PC-3 (cell line): ENCODE results near the gene PHLDB1. TPM values are rescaled to one million over a fixed set of nuclear protein-coding genes. Genes with fewer than 3 reads are reported as not detected.

ENCODE experiments used
- ATAC-seq: fragments of 200-7000 bp; cut with Tn5 transposase; 2 replicates; pipeline ENCODE4 v1.9.1; 2020; ENCODE audit warnings: mild to moderate bottlenecking, moderate library complexity
- BruUV-seq: library from RNA; stranded (reverse); fragments of 400-500 nt; replicated peaks from 2 replicates; lab custom pipeline; 2021; lab: Mats Ljungman, UMichigan
- CTCF ChIA-PET: fragments of 300-600 bp; sonication (Branson Sonifier 250); formaldehyde crosslinking; loops from one replicate; lab custom pipeline; 2022; ENCODE audit warnings: antibody characterized with exemption; lab: Charles Lee
- POLR2A ChIA-PET: fragments of 300-600 bp; sonication (Branson Sonifier 250); formaldehyde crosslinking; loops from one replicate; lab custom pipeline; 2022; ENCODE audit warnings: antibody characterized with exemption; ENCODE audit not compliant: unreplicated experiment; lab: Charles Lee
- DNase-seq: peaks from one replicate; pipeline ENCODE4 v3.0.0-alpha.2; 2015
- H2AFZ ChIP-seq: fragments of 300-600 bp; sonication (generic); 2 replicates; pipeline ENCODE4 v1.6.0; 2016; ENCODE audit warnings: antibody characterized with exemption, low read length
- H3F3A ChIP-seq: fragments of 300-600 bp; sonication (generic); one replicate; pipeline ENCODE4 v1.6.0; 2017; ENCODE audit warnings: antibody characterized with exemption, low read length, control low read depth, mild to moderate bottlenecking; ENCODE audit not compliant: unreplicated experiment
- H3K27ac ChIP-seq: fragments of 300-600 bp; sonication (generic); 2 replicates; pipeline ENCODE4 v1.5.1; 2016; ENCODE audit warnings: mild to moderate bottlenecking, low read length
- H3K27me3 ChIP-seq: fragments of 300-600 bp; sonication (generic); 2 replicates; pipeline ENCODE4 v1.6.1; 2016; ENCODE audit warnings: low read length, mixed read lengths
- H3K36me3 ChIP-seq: fragments of 300-600 bp; sonication (generic); 2 replicates; pipeline ENCODE4 v1.6.1; 2016; ENCODE audit warnings: low read depth, mixed run types, low read length, mixed read lengths
- H3K4me1 ChIP-seq: fragments of 300-600 bp; sonication (generic); 2 replicates; pipeline ENCODE4 v1.5.1; 2016; ENCODE audit warnings: low read length; ENCODE audit not compliant: insufficient read depth
- H3K4me2 ChIP-seq: fragments of 300-600 bp; sonication (generic); 2 replicates; pipeline ENCODE4 v1.6.0; 2016; ENCODE audit warnings: low read length
- H3K4me3 ChIP-seq: fragments of 300-600 bp; sonication (generic); 2 replicates; pipeline ENCODE4 v1.5.1; 2016; ENCODE audit warnings: mild to moderate bottlenecking, low read length, mixed read lengths
- H3K79me2 ChIP-seq: fragments of 300-600 bp; sonication (generic); 2 replicates; pipeline ENCODE4 v1.6.1; 2017; ENCODE audit warnings: low read length, mixed read lengths
- H3K9ac ChIP-seq: fragments of 300-600 bp; sonication (generic); 2 replicates; pipeline ENCODE4 v1.6.0; 2016; ENCODE audit warnings: mild to moderate bottlenecking, low read length
- H3K9me2 ChIP-seq: fragments of 300-600 bp; sonication (generic); replicated peaks from 2 replicates; pipeline ENCODE4 v1.6.1; 2016; ENCODE audit warnings: mixed run types, low read length, mixed read lengths
- H3K9me3 ChIP-seq: fragments of 300-600 bp; sonication (generic); 2 replicates; pipeline ENCODE4 v1.6.1; 2016; ENCODE audit warnings: low read length, mixed read lengths
- H4K20me1 ChIP-seq: fragments of 300-600 bp; sonication (generic); 2 replicates; pipeline ENCODE4 v1.6.1; 2016; ENCODE audit warnings: low read length, mixed read lengths
- CTCF ChIP-seq: fragments of 300-600 bp; sonication (generic); conservative IDR thresholded peaks from 2 replicates; pipeline ENCODE4 v1.5.1; 2017; ENCODE audit warnings: antibody characterized with exemption, low read depth, mild to moderate bottlenecking, low read length
- EZH2 ChIP-seq: fragments of 300-600 bp; sonication (generic); IDR thresholded peaks from one replicate; pipeline ENCODE4 v1.6.1; 2017; ENCODE audit warnings: antibody characterized with exemption, mild to moderate bottlenecking, low read length; ENCODE audit not compliant: unreplicated experiment
- EZH2phosphoT487 ChIP-seq: fragments of 300-600 bp; sonication (generic); IDR thresholded peaks from 2 replicates; pipeline ENCODE4 v1.6.1; 2018; ENCODE audit warnings: mild to moderate bottlenecking, antibody characterized with exemption, low read length, borderline replicate concordance
- intact Hi-C: fragments of 100-400 bp; cut with micrococcal nuclease; formaldehyde crosslinking; loops from 2 replicates; pipeline ENCODE4 v1.9.0; 2023
- total RNA-seq: library from RNA; depleted of rRNA; stranded (reverse); fragments of >200 nt; gene quantifications from 2 replicates; pipeline ENCODE4 v1.2.3, GENCODE V29; 2014

Gene PHLDB1
- total RNA-seq, 1 experiment from 2014 or later, result 36.1 TPM

DNA sequence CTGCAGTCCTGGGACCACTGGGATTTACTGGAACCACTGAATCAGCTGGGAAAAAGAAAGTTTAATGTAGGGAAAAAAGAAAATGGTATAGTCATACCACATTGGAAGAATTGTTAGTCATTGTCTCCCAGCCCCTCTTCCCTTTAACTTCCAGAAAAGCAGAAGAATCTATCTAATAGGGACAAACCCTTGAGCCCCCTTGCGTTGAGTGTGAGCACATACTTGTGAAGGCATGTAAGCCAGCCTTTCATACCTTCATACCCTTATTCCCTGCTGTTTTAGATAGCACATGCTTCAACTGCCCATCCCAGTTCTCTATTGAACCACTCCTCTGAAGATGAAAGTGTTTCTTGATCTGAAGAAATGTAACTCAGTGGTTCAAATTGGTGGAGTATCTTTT lies 65.4 kb downstream of the PHLDB1 start:
- ChIA-PET POLR2A (no interaction called here), CTCF (no interaction called here)
- Histone ChIP-seq H3K4me3 (no peak overlapping the region), H3K79me2 (no peaks in the 10 kb centered on the region), H3K9ac (no peak overlapping the region), H3K36me3 (no peaks in the 10 kb centered on the region), H4K20me1 (no peaks in the 10 kb centered on the region), H3K27me3 (peaks cover 6% of the 10 kb centered on the region; the same call in 1 of the 2 replicates), H2AFZ (no peak overlapping the region), H3F3A (no peaks in the 10 kb centered on the region), H3K4me2 (no peak overlapping the region), H3K27ac (no peak overlapping the region), H3K4me1 (no peaks in the 10 kb centered on the region), H3K9me2 (no peaks in the 10 kb centered on the region), H3K9me3 (no peaks in the 10 kb centered on the region)
- no TSS peak for BruUV-seq
- TF ChIP-seq CTCF (peak; percentile 53), EZH2phosphoT487 (no peak), EZH2 (no peak)
- DNase-seq, result peak; percentile 50
- intact Hi-C loops, result no loop called here
- peak; percentile 74 for ATAC-seq

- no peak for ATAC-seq
- no peak for TF ChIP-seq EZH2
- no peak for TF ChIP-seq EZH2phosphoT487
- no peak for TF ChIP-seq CTCF
- no peaks in the 10 kb centered on the region for H3K4me1 ChIP-seq
- H3K9me2 ChIP-seq, result no peaks in the 10 kb centered on the region
- no peak overlapping the region for H3K4me3 ChIP-seq
- no peak overlapping the region for H3K4me2 ChIP-seq
- peaks cover 6% of the 10 kb centered on the region; the same call in 1 of the 2 replicates for H3K27me3 ChIP-seq
- no TSS peak for BruUV-seq
- H3K36me3 ChIP-seq, result no peaks in the 10 kb centered on the region
- no peaks in the 10 kb centered on the region for H3K79me2 ChIP-seq
- POLR2A ChIA-PET, result no interaction called here
- no peaks in the 10 kb centered on the region for H4K20me1 ChIP-seq
- no peaks in the 10 kb centered on the region for H3F3A ChIP-seq
- no peak overlapping the region for H3K9ac ChIP-seq
- DNase-seq, result no peak
- no peak overlapping the region for H2AFZ ChIP-seq
- intact Hi-C loops, result no loop called here
- H3K9me3 ChIP-seq, result no peaks in the 10 kb centered on the region
- CTCF ChIA-PET, result no interaction called here
- H3K27ac ChIP-seq, result no peak overlapping the region
Measured at GRCh38 chr11:118673361-118674081, 66.1 kb downstream of the PHLDB1 start.

GRCh38 chr11:118674082-118674435 lies 66.6 kb downstream of the PHLDB1 start:
- no peaks in the 10 kb centered on the region for H3K4me1 ChIP-seq
- no peak overlapping the region for H3K4me2 ChIP-seq
- no peak overlapping the region for H2AFZ ChIP-seq
- no peak for TF ChIP-seq EZH2phosphoT487
- no peak for TF ChIP-seq EZH2
- no peak for TF ChIP-seq CTCF
- no peak overlapping the region for H3K4me3 ChIP-seq
- H3K27ac ChIP-seq, result no peak overlapping the region
- H3K79me2 ChIP-seq, result no peaks in the 10 kb centered on the region
- ChIA-PET POLR2A (no interaction called here), CTCF (no interaction called here)
- H3K36me3 ChIP-seq, result no peaks in the 10 kb centered on the region
- H3K9ac ChIP-seq, result no peak overlapping the region
- ATAC-seq (no peak), DNase-seq (no peak)
- H3K9me3 ChIP-seq, result no peaks in the 10 kb centered on the region
- H4K20me1 ChIP-seq, result no peaks in the 10 kb centered on the region
- H3K27me3 ChIP-seq, result peaks cover 6% of the 10 kb centered on the region; the same call in 1 of the 2 replicates
- no TSS peak for BruUV-seq
- intact Hi-C loops, result no loop called here
- no peaks in the 10 kb centered on the region for H3K9me2 ChIP-seq
- H3F3A ChIP-seq, result no peaks in the 10 kb centered on the region
